ENCODE data around the gene PLEKHH1.

The PLEKHH1 gene

DNA sequence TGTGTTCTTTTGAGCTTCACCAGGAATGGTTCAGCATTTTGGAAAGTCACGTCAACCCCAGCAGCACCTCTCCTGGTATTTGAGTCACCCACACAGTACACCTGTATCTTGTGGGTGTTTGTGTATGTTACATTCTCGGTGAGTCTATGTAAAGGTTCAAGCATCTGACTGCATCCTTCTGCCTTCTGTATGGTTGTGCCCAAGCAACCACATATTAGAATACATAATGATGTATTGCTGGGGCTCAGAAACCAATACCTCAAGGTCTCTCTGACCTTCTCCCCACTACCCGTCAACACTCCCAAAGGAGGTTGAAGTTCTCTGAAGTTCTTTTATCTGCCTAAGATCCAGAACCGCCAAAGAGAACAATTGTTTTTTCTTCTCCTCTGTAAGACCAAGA lies 35.4 kb upstream of the PLEKHH1 start:
- TF ChIP-seq CTCF (IDR thresholded peaks at IDR 0.05; ENCODE audit: low read depth, low read length): no peak

GRCh38 chr14:67500981-67501380 lies 32.1 kb upstream of the PLEKHH1 start:
- no peak for DNase-seq (ENCODE audit: extremely low read depth, low read depth)
- no peak for TF ChIP-seq CTCF (IDR thresholded peaks at IDR 0.05; ENCODE audit: low read depth, low read length)

More for the DNA sequence above, 35.4 kb upstream of the PLEKHH1 start:
- DNase-seq (ENCODE audit: extremely low read depth, low read depth): no peak

DNA sequence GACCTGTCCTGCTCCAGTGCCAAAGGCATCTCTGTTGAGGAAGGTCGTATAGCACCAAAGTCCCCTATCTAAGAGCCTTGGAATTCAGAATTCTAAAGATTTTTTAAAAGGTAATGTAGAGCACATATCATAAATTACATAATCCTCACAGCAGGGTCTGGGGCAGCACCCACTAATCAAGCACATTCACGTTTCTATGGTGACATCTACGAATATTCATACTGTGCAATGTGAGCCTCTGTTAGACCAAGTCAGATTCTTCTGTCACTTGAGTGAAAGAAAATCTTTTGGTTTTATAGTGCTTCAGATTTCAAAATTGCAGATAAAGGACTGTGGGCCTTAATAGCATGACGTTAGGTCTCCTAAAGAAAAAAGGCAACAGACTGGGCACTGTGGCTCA lies 31.4 kb upstream of the PLEKHH1 start:
- no peak for TF ChIP-seq CTCF (IDR thresholded peaks at IDR 0.05; ENCODE audit: low read depth, low read length)
- no peak for DNase-seq (ENCODE audit: extremely low read depth, low read depth)

GRCh38 chr14:67502867-67503266 lies 30.2 kb upstream of the PLEKHH1 start:
- DNase-seq (ENCODE audit: extremely low read depth, low read depth): no peak
- no peak for TF ChIP-seq CTCF (IDR thresholded peaks at IDR 0.05; ENCODE audit: low read depth, low read length)

- TF ChIP-seq CTCF (IDR thresholded peaks at IDR 0.05; ENCODE audit: low read depth, low read length): no peak
- DNase-seq (ENCODE audit: extremely low read depth, low read depth): no peak
Measured at GRCh38 chr14:67503331-67503730, 29.8 kb upstream of the PLEKHH1 start.

DNA sequence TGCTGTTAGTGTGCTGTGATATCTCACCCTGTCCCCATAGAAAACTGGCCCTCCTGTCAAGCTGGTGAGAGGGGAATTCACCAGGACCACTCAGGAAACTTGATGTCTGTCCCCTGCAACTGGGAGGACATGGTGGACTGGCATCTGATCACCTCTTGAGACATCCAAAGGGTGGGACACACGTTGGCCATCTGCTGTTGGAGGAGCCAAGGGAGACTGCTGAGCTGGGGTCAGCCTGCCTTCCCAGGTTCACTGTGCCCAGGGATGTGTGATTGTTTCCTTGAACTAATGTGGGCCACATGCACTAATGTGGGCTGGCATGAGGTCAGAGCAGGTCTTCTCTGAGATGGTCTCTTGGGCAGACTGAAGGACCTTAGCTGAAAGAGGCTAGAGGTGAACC lies 27.8 kb upstream of the PLEKHH1 start:
- DNase-seq (ENCODE audit: extremely low read depth, low read depth): no peak
- no peak for TF ChIP-seq CTCF (IDR thresholded peaks at IDR 0.05; ENCODE audit: low read depth, low read length)

DNA sequence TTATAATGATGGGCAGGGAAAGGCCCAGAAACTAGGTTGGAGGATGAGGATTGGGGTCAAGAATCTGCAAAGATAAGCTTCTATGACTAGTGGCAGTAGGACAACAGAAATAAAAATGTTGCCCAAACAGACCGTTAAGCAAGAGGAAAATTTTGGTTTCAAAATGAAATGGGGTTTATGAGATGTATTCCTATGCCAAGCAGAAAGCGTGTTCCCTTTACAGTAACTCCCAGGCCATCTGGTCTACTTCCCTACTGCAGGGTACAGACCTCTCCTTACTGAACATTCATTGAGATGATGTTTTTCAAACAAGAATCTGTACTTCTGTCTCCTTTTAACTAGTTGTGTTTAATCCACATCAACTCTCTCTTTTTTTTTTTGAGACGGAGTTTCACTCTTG lies 24.1 kb upstream of the PLEKHH1 start:
- TF ChIP-seq CTCF (IDR thresholded peaks at IDR 0.05; ENCODE audit: low read depth, low read length): no peak
- DNase-seq (ENCODE audit: extremely low read depth, low read depth): no peak

Measured in AG09319 (cell line).